NCI-H2107 treated with DMSO at 0.1 percent for 48 hours (cell line): Measurements from ENCODE around the gene TYW1B.
"Not testable (repeated sequence)": the region's sequence is repeated elsewhere in the genome, so short reads cannot be mapped to it uniquely, and the experiment has no call there.

Source experiments
- DNase-seq: peaks from one replicate; lab custom pipeline; 2025; ENCODE audit not compliant: unreplicated experiment; lab: John Stamatoyannopoulos, UW

The TYW1B gene

DNA sequence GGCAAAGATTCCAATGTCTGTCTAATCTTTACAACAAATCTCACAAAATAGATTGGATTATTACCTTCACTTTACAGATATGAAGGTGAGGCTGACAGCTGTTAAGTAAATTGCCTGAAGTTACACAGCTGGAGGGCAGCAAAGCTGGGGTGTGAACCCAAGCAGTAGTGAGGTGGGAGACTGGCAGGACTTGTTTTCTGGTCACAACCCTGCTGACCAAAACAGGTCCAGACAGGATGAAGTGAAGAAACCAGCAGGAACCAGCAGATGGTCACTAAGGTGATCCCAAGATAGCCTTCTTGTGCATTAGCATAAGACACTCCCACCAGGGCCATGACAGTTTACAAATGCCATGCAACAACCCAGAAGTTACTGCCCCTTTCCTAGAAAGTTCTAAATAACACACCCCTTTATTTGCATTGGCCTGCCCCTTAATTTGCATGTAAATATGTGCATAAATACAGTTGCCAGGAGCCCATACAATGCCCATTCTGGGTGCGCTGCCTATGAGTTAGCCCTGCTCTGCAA, 195.2 kb downstream of the TYW1B start:
- not testable (repeated sequence) for DNase-seq

- DNase-seq: not testable (repeated sequence)
Measured at GRCh38 chr7:72628375-72628774, 199.6 kb downstream of the TYW1B start.

- not testable (repeated sequence) for DNase-seq
Measured at GRCh38 chr7:72626428-72627011, 201.5 kb downstream of the TYW1B start.

DNA sequence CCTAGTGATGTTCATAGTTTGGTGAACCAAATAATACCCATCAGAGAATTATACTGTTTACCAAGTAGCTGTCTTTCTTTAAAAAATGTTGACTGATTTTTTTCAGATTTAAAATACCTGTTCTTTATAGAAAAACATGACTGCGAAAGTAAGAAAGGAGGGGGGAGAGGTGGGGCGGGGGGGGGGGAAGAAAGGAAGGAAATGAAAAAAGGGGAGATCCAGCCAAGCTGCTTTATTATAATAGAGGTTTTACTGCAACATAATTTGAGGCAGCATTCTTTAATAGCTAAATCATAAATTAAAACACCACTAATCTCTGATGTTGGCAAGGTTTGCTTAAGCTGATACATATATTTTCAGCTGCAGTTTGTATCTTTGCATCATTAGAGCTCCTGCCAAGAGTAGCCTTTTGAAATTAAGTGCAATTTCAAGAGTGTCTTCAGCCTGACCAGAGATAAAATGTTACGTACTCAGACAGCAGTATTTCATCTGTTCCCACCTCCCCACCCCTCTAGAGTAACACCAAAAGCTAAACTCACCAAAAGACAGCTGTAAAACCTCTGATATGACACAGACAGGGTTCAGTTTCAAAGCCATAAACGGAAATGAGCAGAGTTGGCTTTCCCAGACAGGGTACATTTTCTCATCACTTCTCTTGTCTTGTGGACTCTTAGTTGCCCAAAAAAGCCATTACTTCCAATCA, 202.1 kb downstream of the TYW1B start:
- DNase-seq: not testable (repeated sequence)

GRCh38 chr7:72622532-72622931, 205.5 kb downstream of the TYW1B start:
- no peak for DNase-seq

GRCh38 chr7:72621761-72622187, 206.2 kb downstream of the TYW1B start:
- peak; percentile 43 for DNase-seq

GRCh38 chr7:72620923-72621322, 207.1 kb downstream of the TYW1B start:
- not testable (repeated sequence) for DNase-seq

GRCh38 chr7:72618435-72619180, 209.4 kb downstream of the TYW1B start:
- DNase-seq: not testable (repeated sequence)

- not testable (repeated sequence) for DNase-seq
Measured at GRCh38 chr7:72609761-72610160, 218.2 kb downstream of the TYW1B start.

- DNase-seq: not testable (repeated sequence)
Measured at GRCh38 chr7:72607988-72608387, 220.0 kb downstream of the TYW1B start.

GRCh38 chr7:72605863-72606431, 222.1 kb downstream of the TYW1B start:
- DNase-seq: not testable (repeated sequence)

GRCh38 chr7:72604771-72605611, 223.0 kb downstream of the TYW1B start:
- not testable (repeated sequence) for DNase-seq

DNA sequence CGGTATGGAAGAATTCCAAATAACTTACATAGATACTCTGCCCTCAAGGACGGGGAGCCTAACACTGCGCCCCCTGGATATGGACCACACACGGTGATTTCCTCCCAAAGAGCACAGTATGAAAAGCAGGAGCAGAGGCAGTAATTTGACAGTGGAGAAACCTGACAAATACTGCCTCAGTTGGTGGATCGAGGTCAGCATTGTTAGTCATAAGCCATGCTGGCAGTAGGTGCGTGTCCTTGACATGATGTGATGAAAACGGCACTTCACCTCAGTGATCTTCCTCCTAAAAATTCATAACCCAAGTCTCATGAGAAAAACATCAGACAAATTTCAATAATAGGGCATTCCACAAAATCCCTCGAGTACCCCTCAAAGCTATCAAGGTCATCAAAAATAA, 224.5 kb downstream of the TYW1B start:
- not testable (repeated sequence) for DNase-seq

- no peak for DNase-seq
Measured at GRCh38 chr7:72603073-72603472, 224.9 kb downstream of the TYW1B start.

GRCh38 chr7:72601683-72602082, 226.3 kb downstream of the TYW1B start:
- DNase-seq: not testable (repeated sequence)

DNA sequence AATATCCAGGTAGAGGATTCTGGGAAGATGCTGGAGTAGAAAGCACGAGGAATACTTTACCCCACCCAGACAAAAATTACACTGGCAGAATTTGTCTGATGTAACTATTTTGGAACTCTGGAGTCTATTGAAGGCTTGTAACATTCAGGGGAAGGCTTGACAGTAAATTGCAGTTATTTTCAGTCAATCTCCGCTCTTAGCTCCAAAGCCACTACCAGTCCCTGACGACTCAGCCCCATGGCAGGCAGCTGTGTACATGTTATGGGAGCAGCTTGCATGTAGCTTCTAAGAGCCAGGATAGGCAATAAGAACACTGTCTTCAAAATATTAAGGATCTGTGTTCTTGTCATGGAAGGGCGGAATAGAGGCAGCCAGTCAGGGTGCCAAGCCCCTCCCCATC, 238.0 kb downstream of the TYW1B start:
- DNase-seq: not testable (repeated sequence)

DNA sequence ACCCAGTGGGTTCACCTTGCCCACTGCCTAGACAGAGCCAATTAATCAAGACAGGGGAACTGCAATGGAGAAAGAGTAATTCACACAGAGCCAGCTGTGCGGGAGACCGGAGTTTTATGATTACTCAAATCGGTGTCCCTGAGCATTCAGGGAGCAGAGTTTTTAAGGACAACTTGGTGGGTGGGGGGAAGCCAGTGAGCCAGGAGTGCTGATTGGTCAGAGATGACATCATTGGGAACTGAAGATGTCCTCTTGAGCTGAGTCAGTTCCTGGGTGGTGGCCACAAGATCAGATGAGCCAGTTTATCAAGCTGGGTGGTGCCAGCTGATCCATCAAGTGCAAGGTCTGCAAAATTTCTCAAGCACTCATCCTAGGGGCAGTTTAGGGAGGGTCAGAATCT, 240.7 kb downstream of the TYW1B start:
- not testable (repeated sequence) for DNase-seq

DNA sequence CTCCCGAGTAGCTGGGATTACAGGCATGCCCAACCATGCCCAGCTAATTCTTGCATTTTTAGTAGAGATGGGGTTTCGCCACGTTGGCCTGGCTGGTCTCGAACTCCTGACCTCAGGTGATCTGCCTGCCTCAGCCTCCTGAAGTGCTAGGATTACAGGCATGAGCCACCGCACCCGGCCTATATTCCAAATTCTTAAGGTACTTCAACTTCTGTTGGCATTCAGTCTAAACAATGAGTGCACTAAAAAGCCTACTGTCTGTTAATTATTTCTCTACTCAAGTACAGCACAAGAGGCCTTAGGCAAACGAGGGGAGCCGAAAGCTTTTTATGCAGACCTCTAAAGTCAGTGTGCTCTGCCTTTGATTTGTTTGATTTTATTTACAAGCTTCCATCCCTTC, 243.4 kb downstream of the TYW1B start:
- not testable (repeated sequence) for DNase-seq

GRCh38 chr7:72583620-72584361, 244.2 kb downstream of the TYW1B start:
- not testable (repeated sequence) for DNase-seq
